NCI-H226 (cell line): ENCODE data around the gene NUMBL.

Experiments
- DNase-seq: peaks from one replicate; pipeline ENCODE4 v3.0.0-alpha.2; 2015

Gene NUMBL

DNA sequence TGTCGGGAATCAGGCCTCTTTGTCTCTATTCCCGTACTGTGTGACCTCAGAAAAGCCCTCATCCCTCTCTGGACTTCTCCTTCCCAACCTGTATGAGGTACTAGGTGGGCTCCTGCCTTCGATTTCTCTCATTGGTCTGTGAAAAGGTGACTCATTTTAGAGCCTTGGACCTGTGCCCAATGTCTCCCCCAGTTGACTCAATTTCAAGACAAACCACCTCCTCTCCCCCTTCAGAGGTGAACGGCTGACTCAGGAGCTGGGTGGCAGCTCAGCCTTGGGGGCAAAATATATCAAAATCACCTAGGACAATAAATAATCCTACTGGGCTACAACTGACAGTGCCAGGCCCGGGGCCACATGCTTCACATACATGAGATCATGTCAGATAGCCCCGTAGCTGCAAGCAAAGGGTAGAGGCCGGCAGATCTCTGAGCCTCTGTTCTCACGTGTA, 25.6 kb upstream of the NUMBL start:
- DNase-seq = peak; percentile 95

DNA sequence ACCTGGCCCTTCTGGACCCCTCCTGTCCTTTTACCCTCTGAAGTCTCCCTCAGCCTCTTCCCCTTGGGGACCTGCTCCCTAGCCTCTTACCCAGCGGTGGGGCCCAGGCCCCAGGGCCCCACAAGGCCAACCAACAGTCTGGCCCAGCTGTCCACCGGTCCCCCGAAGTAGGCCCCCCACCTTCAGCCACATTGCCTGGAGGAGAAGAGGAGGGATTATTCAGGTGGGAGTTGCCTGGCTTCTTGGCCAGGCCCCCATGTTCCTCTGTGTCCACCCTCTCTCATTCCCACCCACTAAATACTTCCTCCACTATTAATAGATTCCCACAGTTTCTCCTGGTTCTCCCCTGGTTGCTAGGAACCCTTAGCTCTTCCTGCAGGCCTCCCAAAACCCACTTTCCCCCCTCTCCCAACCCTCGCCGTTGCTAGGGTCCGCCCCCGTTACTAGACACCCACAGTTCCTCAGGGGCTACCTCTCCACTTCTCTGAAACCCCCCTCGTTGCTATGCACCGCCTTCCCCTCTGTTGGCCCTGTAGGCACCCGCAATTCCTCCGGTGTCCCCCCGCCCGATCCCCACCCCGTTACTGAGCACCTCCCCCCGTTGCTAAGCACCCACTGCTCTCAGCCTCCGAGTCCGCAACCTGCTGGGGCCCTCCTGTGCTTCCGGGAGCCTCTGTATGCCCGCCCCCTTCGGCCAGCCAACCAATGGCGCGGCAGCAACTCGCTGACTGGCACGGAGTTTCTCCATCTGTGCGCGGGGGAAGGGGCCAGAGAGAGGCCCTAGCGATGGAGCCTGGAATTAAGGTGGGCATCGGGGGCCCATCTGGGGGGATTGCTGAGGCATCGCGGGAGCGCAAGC, 24.2 kb upstream of the NUMBL start:
- DNase-seq = peak; percentile 95

DNA sequence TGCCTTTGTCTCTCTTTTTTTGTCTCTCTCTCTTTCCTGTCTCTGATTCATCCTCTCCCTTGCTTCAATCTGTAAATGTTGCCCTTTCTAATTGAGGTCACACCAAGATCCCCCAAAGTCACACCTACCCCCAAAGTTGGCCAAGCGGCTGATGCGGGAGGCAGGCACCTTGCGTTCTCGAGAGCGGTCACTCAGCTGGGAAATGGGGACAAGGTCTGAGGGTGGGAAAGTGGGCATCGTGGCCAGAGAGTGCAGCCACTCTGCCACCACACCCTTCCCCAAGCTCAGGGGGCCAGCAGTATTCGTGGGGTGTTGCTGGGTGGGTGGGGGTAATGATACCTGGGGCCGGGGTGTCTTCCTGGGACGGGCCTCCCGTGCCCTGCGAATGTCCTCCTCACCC, 23.5 kb upstream of the NUMBL start:
- DNase-seq = no peak

DNA sequence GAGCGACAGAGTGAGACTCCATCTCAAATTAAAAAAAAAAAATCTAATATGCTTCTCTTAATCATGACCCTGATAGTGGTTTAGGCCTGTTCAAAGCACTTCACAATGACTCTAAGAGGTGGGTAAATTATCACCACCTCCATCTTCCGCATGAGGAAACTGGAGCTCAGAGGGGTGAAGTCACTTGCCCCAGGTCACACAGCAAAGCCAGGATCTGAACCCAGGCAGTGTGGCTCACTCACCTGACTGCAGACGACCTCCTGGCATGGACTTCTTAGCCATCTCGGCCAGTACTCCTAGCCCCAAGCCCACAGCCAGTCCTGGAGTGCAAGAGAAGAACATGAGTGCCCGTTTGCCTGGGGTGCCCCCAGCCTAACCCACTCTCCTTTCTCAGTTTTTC, 19.4 kb upstream of the NUMBL start:
- no peak for DNase-seq

DNA sequence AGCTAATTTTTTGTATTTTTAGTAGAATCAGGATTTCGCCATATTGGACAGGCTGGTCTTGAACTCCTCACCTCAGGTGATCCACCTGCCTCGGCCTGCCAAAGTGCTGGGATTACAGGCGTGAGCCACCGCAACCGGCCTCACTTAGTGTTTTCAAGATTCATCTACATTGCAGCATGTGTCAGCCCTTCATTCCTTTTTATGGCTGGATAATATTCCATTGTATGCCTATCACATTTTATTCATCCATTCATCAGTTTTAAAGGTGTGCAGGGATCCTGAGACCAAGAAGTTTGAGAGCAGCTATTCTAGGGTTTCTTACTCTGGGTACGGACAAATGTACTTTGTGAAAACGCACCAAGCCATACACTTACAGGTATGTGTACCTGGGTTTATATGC, 17.2 kb upstream of the NUMBL start:
- no peak for DNase-seq

DNA sequence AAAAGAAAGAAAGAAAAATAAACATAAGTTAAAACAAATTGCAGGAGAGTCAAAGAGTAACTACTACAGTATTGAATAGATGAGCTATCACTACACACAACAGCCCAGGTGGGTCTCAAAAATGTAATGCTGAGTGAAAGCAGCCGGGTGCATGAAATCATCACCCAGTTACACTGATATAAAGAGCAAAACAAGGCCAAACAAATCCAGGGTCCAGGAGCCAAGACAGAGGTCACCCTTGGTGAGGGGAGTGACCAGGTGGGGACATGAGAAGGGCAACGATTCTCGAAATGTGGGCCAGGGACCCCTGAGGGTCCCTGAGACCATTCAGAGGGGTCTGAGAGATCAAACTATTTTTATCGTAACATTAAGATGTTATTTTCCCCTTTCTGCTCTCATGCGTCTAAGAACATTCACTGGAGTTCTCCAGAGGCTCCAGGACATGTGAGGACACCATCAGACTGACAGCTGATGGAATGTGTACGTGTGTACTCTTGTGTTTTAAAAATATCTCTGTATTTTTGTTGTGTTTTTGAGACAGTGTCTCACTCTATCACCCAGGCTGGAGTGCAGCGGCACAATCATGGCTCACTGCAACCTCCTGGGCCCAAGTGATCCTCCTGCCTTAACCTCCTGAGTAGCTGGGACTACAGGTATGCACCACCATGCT, 15.6 kb upstream of the NUMBL start:
- DNase-seq = no peak

DNA sequence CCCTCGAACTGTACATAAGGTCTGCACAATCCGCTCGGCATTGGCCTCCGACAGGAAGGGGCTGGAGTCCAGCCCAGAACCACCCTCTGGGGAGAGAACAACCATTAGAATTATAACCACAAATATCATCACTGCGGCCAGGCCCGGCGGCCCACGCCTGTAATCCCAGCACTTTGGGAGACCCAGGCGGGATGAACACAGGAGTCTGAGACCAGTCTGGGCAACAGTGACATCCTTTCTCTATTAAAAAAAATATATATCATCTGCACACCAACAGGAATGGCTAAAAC, 14.9 kb upstream of the NUMBL start:
- DNase-seq = no peak

DNA sequence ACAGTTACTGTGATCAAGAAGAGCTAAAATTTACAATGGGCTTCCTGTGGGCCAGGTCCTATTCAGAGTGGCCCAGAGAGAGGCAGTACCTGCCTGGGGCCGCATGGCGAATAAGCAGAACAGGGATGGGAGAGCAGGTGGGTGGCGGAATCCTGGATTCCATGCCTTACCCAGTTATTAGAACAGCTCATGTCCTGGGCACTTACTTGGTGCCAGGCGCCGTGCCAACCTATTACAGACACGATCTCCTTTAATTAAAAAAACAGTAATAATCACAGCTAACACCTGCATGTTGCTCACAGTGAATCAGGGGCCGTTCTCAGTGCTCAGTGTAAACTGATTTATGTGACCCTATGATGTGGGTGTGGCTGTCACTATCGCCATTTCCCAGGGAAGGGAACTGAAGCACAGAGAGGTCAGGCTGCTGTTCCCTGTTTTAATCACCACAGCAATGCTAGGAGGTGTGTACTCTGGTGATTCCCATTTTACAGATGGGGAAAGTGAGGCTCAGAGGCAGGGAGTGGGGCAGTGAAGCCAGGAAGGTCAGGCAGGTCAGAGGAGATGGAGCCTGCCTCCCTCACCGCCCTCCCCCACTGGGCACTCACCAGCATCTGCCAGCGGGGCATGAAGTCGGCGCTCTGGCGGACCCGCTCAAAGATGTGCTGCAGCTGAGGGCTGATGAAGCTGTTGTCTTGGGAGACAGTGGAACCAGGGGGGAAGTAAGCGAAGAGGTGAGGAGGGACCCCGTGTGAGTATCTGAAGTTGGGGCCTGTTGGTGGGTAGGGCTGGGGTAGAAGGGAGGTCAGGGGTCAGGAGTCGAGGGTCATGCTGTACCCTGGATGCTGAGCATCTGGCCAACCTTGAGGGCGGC, 14.3 kb upstream of the NUMBL start:
- no peak for DNase-seq

DNA sequence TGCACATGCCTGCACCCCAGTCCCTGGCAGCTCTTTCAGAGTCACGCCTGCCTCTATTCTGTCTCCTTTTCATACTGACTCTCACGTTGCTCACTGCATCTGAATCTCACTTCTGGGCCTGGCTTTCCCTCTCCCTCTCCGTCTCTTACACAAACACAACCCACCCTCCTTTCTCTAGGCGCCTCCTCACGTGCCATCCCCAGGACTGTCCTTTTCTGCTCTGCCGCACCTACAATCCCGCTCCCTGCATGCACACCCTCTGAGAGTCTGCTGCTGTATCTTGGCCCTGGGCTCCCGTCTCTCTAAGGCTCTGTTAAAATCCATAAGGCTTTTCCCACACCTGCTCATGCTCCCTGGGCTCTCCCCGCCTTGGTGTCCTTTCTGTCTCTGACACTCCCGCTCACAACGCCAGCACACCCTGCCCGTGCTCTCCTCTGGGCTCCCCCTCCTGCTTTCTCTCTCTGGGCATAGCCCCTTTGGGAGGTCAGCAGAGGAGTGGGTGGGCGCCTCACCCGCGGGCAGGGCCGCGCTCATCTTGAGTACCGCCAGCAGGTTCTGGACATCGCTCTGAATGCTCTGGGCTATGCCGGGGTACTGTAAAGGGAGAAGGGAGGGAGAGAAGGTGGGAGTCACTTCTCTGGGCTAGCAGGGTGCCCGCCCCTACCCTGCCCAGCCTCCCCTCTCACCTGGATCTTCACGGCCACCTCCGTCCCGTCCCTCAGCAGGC, 12.7 kb upstream of the NUMBL start:
- DNase-seq = no peak

DNA sequence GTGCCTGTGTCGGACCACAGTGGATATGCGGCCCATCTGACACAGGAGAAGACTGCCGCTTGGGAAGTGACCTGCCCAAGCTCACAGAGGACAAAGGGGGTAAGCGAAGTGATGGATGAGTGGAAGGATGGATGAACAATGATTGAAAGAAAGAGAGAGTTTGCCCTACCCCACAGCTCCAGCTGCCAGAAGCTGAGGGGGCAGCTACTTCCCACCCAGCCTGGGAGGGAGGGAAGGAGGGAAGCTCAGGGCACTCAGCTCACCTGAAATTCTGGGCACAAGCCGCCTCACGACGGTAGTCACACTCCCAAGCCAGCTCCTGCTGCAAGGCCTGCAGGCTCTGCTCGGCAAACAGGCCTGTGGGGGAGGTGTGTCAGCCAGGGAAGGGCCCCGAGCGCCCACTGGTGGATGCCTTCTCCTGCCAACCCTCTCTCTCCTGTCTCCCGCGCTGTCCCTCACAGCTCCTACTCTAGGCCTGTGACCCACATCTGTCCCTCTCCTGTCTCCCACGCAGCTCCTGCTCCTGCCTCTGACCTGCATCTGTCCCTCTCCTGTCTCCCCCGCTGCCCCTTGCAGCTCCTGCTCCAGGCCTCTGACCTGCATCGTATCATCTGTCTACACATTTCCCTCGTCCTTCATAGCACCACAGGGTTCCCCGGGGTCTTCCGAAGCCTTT, 12.0 kb upstream of the NUMBL start:
- peak; percentile 17 for DNase-seq

DNA sequence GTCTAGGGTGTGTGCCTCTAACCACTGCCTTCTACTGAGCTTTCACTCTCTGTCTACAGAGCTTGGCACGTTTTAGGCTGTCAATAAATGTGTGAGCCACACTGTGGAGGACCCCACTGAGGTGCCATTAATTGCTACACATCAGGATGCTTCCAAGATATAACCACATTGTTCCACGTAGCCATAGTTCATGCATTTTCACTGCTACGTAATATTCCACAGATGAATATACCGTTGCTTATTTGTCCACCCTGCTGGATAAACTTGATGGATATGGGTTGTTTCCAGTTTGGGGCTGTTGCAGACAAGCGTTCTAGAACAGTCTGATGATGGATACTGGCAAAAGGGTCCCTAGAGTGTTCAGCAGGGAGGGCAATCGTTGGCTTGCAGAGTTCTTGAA, 11.3 kb upstream of the NUMBL start:
- DNase-seq = no peak

DNA sequence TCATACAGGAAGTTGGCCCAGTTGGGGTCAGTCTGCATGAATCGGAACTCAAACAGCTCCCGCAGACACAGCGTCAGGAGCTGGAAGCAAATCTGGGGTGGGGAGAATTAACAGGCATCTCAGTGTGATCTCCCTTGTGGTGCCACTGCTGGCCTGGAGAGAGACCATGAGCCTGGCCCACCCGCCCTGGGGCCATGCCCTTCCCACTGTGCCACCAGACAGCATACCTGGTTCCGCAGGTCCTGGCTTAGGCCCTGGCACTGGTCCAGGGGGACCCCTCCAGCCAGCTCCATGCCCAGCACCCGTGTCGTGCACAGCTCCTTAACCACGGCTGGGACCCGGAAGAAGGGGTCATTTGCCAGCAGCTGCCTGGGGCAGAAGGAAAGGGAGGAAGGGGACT, 9.6 kb upstream of the NUMBL start:
- DNase-seq = no peak

DNA sequence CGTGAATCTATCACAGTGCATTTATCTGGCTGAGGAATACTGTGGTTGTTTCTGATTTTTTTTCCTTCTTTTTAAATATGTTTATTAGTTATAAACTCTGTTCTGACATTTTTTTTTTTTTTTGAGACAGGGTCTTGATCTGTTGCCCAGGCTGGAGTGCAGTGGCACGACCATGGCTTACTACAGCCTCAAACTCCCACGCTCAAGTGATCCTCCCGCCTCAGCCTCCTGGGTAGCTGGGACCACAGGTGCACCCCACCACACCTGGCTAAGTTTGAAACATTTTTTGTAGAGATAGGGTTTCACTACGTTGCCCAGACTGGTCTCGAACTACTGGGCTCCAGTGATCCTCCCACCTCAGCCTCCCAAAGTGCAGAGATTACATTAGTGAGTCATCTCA, 6.6 kb upstream of the NUMBL start:
- no peak for DNase-seq

DNA sequence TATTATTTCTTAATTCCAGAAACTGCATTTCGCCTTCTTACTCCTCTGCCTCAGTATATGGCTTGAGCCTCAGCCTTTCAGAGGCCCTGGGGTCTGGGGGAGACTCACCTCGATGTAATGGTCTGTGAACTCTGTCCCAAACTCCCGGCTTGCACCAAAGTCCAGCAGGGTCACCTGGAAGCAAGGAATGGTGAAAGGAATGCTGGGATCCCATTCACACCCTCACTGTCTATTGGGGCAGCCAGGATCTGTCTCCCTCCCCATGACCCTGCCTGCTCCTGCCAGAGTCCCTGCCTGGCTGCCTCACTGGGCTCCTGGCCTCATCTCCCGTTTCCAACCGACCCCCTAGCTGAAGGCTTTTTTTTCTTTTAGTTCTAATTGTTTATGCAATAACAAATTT, 5.4 kb upstream of the NUMBL start:
- DNase-seq = no peak

DNA sequence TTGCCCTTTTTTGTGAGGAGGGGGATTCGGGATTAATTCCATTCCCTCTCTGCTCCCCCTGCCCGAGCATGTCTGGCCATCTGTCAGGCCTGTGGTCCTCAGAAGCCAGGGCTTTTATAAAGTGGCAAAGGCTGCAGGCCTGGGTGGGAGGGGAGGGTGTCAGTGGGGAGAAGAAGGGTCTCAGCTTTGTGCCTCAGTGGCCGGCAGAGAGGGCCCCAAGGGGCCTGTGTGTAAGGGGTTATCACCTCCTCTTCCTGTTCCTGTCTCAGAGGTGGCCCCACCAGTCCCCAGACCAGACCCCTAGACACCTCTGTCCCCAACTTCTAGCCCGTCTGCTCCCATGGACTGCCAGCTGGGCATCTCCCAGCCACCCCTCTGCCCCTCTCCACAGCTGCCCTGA, 3.4 kb upstream of the NUMBL start:
- DNase-seq = no peak

DNA sequence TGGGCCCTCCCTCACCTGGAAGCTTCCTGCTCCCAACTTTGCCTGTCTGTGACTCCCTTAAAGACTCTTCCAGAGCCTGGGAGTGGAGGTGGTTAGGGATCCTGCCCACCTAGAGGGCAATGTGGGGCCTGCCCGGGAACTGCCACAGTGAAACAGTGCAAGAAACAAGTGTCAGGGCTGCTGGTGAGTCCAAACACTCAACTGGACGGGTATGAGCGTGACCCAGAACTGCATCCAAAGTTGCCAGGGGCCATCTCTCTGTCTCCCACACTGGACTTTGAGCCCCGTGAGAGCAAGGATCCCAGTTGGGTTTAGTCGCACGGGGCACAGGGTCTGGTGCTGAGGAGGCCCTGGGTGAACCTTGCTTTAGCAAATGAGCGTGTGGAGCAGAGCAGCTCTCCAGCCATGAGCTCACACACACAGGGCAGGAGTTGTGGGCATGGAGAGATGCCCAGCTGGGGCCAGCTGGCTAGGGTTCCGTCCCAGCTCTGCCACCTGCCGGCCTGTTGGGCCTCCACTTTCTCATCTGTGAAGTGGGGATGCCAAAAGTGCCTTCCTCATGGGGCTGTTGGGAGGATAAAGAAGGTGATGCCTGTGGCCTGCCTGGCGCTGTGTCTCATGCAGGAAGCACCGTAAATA, 2.8 kb upstream of the NUMBL start:
- no peak for DNase-seq

DNA sequence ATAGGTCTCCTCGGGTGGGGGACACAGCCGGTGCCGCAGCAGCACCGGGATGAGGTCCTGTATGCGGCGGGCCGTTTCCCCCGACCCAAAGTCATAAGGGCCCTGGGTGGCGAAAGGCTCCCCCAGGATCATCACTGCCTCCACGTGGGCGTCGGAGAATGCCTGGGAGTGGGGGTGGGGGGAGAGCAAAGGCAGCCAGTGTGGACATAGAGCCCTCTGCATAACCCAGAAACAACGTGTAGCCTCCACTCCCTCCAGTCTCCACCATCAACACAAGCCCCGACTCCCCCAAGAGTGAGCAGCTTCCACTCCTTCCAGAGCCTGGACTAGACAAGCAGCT, 1.7 kb upstream of the NUMBL start:
- no peak for DNase-seq

DNA sequence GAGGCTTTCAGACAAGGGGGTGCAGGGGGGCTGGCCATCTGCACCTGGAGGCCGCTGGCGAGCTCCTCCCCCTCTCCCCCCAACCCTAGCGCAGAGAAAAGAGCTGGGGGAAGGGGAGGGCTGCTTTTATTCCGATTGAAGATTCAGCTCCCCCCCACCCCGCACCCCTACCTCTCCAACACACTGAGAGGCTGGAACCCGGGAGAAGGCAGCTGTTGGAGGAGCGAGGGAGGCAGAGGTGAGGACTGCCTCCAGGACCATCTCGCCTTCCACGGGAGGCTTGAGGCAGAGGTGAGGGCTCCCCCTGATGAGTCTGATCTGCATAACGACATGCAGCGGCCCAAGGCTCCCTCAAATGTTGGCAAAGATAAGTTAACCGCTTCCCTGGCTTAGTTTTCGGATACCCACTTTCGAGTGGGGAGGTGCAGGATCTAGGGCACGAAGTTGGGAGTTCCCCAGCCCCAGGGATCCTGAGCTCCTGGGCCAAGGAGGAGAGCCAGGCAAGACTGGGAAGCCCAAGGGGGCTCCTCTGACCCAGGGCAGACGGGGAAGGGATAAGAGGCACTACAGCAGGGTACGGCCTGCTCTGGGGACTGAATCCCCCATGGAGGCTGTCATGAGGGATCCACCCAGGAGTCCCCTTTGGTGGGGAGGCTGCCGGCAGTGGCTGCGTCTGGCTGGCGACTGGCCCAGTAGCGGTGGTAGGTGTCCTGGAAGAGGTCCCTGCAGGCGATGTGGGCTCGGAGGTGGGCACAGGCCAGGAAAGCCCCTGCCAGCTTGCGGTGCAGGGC, 1.2 kb upstream of the NUMBL start:
- DNase-seq = no peak

DNA sequence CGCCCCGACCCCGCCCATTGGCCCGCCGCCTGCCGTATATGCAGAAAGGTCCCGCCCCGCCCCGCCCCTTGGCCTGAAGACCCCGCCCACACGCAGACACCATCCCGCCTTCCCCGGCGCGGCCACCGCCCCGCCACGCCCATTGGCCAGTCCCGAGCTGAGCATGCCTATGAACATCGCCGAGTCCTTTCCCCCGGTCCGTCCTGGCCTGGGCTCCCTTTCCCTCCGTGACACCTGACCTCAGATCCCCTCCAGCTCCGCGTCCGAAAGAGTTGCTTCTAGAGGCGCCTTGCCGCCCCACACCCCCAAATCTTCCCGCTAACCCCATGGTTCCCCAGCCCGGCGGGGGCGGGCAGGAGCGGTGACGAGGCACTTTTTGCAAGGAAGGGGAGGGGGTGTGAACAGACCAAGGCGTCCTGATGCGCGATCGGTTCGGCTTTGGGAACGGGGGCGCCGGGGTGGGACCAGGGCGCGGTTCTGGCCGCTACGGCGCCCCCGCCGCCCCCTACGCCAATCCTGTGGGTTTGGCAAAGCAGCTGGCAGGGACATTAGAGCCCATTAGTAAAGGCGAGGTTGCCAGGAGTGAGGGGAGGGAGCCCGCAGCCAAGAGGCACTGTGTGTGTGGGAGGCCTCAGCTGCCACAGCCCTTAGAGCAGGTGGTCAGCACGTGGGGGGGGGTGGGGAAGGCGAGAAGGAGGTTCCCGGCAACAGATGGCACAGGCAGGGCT, 406 bp upstream of the NUMBL start:
- DNase-seq = peak; percentile 76

DNA sequence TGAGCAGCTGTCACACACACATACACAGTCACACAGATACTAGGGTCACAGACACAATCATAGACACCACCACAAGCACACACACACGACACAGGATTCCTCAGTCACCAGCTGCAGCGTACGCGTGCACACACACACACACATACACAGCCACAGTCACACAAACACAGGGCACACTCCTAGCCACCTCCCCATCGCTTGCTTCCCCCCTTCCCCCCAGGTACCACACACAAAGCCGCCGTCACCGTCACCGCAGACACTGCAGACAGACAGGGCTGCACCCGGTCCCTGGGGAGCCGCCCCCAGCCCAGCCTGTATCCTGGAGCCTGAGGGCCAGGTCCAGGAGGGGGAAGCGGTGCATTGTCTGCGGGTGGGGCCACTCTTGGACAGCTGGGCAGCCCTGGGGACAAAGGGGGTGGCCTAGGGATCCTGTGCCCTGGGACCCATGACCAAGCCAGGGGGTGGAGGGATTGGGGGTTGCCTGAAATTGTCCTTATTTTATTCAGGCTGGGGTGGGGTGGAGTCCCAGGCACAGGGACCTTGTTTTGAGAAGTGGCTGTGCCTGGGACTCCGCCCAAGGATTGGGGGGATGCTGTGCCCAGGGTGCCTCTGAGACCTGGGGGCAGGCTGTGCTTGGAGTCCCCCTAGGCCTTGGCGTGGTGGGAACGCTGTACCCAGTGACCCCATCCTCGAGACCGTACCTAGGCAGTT, 957 bp downstream of the NUMBL start:
- no peak for DNase-seq
